HG03520 (cell line): ENCODE results near the gene NDUFA3.

Experiments
- ATAC-seq: cut with Tn5 transposase; IDR thresholded peaks from one replicate; pipeline ENCODE4 v1.9.1; 2021; ENCODE audit warnings: mild to moderate bottlenecking, moderate library complexity; ENCODE audit not compliant: unreplicated experiment

NDUFA3 gene

DNA sequence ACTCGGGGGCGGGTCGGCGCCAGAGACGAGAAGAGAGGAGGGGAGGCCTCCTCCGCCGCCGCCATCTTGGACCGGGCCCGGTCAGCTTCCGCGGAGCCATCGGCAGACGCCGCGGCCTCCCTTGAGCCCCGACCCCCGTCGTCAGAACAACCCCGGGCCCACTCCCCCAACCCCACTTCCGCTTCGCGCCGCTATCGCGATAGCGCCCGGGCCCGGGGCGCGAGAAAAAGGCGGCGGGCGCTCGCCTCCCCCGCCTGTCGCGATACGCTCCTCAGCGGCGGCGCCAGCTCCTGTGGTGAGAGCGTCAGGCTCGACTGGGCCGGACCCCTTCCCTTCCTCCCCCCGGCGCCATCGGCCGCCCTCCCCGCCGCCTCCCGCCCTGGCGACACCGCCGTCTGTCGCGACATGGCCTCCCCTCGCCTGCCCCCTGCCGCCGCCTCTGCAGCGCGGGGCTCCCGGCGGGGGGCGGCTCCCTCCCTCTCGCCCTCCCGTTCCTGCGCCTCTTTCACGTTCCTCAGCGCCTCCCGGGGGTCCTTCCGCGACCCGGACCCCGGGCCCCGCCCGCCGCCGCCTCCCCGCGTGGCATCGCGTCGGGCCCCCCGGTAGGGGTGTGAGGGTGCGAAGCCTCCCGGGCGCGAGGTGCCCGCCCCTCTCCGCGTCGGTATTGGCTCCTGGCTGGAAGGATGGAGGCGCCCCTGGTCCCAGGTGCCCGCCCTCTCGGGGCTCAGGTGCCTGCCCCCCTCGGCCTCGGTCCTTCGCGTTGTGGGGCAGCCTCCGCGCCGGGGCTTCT lies 35.2 kb downstream of the NDUFA3 start, which contains the start of gene CNOT3:
TSS of gene CNOT3 (plus strand) at position 64 of the 790 bp plus-strand sequence. CDS start 5,217 bp downstream, outside the sequence.
- ATAC-seq, result no peak

- no peak for ATAC-seq
Observed at GRCh38 chr19:54138489-54139256, 36.0 kb downstream of the NDUFA3 start.

DNA sequence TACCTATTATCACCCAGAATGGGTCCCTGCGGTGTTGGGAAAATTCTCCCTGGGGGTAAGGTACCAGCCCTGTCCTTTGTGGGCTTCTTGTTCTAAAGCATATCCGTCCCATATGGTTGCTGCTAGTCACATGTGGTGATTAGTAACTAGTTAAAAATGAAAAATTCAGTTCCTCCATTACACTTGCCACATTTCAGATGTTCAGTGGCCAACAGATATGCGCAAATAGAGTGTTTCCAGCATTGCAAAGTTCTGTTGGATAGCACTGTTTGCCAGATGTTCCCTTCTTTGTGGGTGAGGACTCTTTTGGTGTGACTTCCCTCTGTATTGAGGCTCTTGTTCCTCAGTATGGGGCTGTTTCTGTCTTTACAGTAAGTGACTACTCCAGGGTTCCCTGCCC lies 38.7 kb downstream of the NDUFA3 start:
- ATAC-seq, result no peak

DNA sequence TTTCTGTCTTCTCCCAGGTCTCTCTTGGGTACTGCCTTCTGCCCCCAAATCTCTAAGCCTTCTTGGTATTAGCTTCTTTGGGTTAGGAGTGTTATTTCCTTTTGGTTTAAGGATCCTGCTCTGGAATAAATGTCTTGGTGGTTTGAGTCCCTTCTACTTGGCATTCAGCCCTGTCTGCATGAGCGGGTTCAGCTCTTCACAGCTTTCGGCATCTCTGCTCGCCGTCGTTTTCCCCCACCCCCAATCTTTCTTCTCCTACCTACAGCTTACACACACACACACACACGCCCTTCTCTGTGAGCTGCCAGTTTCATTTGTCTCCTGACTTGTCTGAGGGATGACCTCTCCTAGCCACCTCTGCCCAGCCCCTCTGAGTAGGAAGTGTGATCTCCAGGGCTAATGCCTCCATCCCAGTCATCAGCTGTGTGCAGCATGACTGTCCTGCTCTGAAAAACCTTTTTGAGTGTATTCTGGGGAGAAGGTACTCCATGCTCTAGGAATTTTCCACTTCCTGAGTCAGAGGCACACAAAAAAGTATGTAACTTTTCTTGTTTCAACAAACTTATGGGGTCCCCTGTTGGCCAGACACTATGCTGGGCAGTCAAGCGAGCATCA lies 39.6 kb downstream of the NDUFA3 start:
- ATAC-seq, result no peak

GRCh38 chr19:54145541-54146158 lies 43.0 kb downstream of the NDUFA3 start:
- no peak for ATAC-seq

- ATAC-seq, result no peak
Observed at GRCh38 chr19:54147676-54148075, 45.0 kb downstream of the NDUFA3 start.

GRCh38 chr19:54148158-54148557 lies 45.5 kb downstream of the NDUFA3 start:
- ATAC-seq, result no peak

GRCh38 chr19:54149021-54149812 lies 46.6 kb downstream of the NDUFA3 start:
- no peak for ATAC-seq

- ATAC-seq, result no peak
Observed at GRCh38 chr19:54151362-54152035, 48.8 kb downstream of the NDUFA3 start.

DNA sequence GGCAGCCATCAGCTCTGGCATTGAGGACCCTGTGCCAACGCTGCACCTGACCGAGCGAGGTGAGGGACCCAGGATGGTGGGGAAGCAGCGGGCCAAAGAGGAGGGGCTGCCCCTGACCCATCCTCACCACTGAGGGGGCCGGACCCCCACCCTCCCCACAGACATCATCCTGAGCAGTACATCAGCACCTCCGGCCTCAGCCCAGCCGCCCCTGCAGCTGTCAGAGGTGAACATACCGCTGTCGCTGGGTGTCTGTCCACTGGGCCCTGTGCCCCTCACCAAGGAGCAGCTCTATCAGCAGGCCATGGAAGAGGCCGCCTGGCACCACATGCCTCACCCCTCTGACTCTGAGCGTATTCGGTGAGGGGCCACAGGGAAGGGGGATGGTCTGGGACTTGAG lies 49.6 kb downstream of the NDUFA3 start:
- ATAC-seq, result no peak

DNA sequence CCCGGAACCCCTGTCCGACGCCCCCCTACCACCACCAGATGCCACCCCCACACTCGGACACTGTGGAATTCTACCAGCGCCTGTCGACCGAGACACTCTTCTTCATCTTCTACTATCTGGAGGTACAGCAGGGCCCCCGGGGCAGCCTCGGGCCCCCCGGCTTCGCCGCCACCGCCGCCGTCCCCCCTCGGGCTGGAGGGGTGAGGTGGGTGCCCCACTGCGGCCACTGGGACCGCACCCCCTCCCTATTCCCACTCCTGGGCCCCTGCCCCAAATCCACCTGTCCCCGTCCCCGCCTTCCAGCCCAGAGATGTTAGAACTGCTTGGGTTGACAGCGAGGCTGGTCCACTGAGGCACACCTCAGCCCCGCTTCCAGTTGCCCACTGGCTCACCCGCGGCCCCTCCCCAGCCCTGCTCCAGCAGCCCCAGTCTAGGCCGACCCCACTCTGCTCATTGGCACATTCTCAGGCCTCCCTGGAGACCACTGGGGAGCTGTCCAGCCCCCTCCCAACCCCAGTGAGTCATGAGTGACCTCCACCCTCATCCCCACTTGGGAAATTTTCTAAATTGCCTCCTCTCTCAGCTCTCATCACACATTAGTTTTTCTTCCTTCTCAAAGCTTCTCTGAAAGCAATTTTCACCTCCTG lies 50.3 kb downstream of the NDUFA3 start:
- no peak for ATAC-seq

DNA sequence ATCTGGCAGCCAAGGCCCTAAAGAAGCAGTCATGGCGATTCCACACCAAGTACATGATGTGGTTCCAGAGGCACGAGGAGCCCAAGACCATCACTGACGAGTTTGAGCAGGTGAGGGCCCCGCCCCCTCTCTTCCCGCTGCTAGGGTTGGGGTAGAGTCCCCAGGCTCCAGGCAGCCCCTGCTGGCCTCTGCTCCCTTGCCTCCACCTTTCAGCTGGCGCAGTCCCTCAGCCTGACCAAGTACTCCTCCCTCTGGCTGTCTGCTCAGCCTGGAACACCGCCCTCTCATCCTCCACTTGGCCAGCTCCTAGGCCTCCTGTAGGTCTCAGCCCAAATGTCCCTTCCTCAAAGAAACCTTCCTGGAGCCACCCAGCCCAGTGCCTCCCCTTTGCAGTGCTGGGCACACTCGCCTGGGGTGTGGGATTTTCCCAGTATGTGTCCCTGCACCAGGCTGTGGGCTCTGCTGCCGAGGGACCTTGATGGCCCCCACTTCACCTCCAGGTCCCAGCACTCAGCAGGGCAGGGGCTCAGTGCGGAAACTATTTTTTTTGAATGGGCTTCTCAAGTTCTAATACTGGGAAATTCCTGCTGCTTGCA lies 51.2 kb downstream of the NDUFA3 start:
- no peak for ATAC-seq

DNA sequence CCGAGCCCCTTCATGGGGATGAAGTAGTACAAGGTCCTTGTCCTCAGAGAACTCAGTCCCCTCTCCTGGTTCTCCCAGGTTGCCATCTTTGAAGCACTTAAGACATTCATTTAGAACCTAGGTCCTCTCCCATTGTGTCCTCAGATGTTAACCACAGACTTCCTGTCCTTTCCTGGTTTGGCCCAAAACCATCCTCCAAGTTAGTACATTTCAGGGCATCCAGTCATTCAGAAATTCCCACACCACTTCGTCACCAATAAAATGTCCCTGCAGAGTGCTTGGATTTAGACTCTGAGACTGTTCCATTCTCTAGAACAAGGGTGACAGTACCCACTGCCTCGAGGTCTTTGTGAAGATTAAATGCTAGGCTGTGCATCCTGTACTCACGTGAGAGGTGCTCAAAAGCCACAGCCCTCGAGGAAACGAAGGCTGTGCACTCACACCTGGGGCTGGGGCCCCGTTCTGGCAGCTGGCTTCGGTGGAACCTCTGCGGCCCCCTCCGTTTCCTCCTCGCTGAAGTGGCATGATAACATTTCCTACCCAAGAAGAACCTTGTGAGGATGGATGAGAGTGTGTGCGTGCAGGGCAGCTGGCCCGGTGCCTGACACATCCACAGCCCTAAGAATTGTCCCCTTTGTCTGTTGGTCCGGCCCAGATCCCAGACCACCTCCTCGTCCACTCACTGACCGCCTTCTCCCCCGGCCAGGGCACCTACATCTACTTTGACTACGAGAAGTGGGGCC lies 52.1 kb downstream of the NDUFA3 start:
- no peak for ATAC-seq

- ATAC-seq, result no peak
Observed at GRCh38 chr19:54155694-54156093, 53.0 kb downstream of the NDUFA3 start.

DNA sequence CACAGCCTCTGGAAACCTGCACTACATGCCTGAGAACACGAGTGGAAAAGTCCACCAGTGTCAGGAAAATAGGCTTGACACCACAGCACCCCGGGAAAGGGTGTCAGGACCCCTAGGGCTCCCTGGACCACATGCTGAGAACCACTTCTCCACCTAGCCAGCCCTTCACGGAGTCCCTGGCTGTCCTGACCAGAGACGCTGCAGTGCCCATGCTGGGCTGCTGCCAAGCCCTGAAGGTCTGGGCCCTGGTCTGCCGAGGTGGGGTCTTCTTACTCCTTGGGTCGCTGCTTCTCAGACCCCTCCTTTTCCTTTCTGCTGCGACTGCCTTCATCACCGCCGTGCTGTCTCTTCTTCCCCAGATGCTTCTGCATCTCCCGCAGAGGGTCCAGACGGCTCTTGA lies 53.8 kb downstream of the NDUFA3 start:
- ATAC-seq, result no peak

- ATAC-seq, result no peak
Observed at GRCh38 chr19:54156953-54157352, 54.3 kb downstream of the NDUFA3 start.
